Caco-2 (cell line): ENCODE results near the gene MTRF1. TPM values are rescaled to one million over a fixed set of nuclear protein-coding genes. Genes with fewer than 3 reads are reported as not detected.

Source experiments
- BruUV-seq: library from RNA; stranded (reverse); fragments of 400-500 nt; replicated peaks from 2 replicates; lab custom pipeline; 2021; lab: Mats Ljungman, UMichigan
- CTCF ChIA-PET: fragments of 300-600 bp; sonication (Branson Sonifier 250); formaldehyde crosslinking; loops from one replicate; lab custom pipeline; 2022; ENCODE audit warnings: antibody characterized with exemption; lab: Charles Lee
- POLR2A ChIA-PET: fragments of 300-600 bp; sonication (Branson Sonifier 250); formaldehyde crosslinking; loops from one replicate; lab custom pipeline; 2022; ENCODE audit warnings: antibody characterized with exemption; lab: Charles Lee
- DNase-seq, 2 experiments: peaks; one replicate each; pipeline versions ENCODE4 v3.0.0 to v3.0.0-alpha.2; 2020 to 2022
- H3K27me3 ChIP-seq: replicated peaks from 2 replicates; pipeline ENCODE4 v1.6.0; 2011; ENCODE audit warnings: low read length; ENCODE audit not compliant: control insufficient read depth, insufficient read depth
- H3K36me3 ChIP-seq: 2 replicates; pipeline ENCODE4 v1.5.1; 2011; ENCODE audit warnings: low read length; ENCODE audit not compliant: control insufficient read depth, insufficient read depth
- H3K4me1 ChIP-seq: fragments of 250-450 bp; sonication (Bioruptor Pico); 2 replicates; pipeline ENCODE4 v1.5.1; 2020; ENCODE audit warnings: mild to moderate bottlenecking
- H3K4me3 ChIP-seq: 2 replicates; pipeline ENCODE4 v1.5.1; 2011; ENCODE audit warnings: low read depth, mild to moderate bottlenecking, control low read depth, low read length
- H3K9me3 ChIP-seq: fragments of 250-450 bp; sonication (Bioruptor Pico); 2 replicates; pipeline ENCODE4 v1.5.1; 2020; ENCODE audit warnings: mild to moderate bottlenecking, moderate library complexity
- H3K27ac Mint-ChIP-seq: one replicate; pipeline ENCODE4 v1.8.0; 2022; ENCODE audit warnings: mixed read lengths; ENCODE audit not compliant: unreplicated experiment
- H3K27me3 Mint-ChIP-seq: one replicate; pipeline ENCODE4 v1.8.0; 2022; ENCODE audit warnings: mixed read lengths; ENCODE audit not compliant: insufficient read depth, unreplicated experiment
- H3K36me3 Mint-ChIP-seq: one replicate; pipeline ENCODE4 v1.8.0; 2022; ENCODE audit warnings: mild to moderate bottlenecking, mixed read lengths; ENCODE audit not compliant: insufficient read depth, unreplicated experiment
- H3K4me1 Mint-ChIP-seq: one replicate; pipeline ENCODE4 v1.8.0; 2022; ENCODE audit warnings: low read depth, mixed read lengths; ENCODE audit not compliant: unreplicated experiment
- H3K4me3 Mint-ChIP-seq: one replicate; pipeline ENCODE4 v1.8.0; 2022; ENCODE audit warnings: mild to moderate bottlenecking, moderate library complexity, mixed read lengths; ENCODE audit not compliant: unreplicated experiment
- H3K9me3 Mint-ChIP-seq: one replicate; pipeline ENCODE4 v1.8.0; 2022; ENCODE audit warnings: mixed read lengths; ENCODE audit not compliant: unreplicated experiment
- CTCF ChIP-seq, 2 experiments: fragments of 200-600 bp in 1 of 2; IDR thresholded peaks; 1 replicate in 1 of 2; 2 replicates in 1 of 2; pipeline versions ENCODE4 v1.5.1 to v1.8.0; 2011 to 2022; ENCODE audit warnings: antibody characterized with exemption in 1 of 2, control low read depth in 1 of 2, inconsistent platforms in 1 of 2, low read depth in 1 of 2, low read length in 1 of 2, mild to moderate bottlenecking in 1 of 2, moderate library complexity in 1 of 2; ENCODE audit not compliant: insufficient read depth in 1 of 2, severe bottlenecking in 1 of 2, unreplicated experiment in 1 of 2
- intact Hi-C: fragments of 100-400 bp; cut with micrococcal nuclease; formaldehyde crosslinking; loops from one replicate; pipeline ENCODE4 v1.10.0; 2022; ENCODE audit not compliant: unreplicated experiment
- total RNA-seq: library from RNA; stranded (reverse); gene quantifications from 2 replicates; pipeline ENCODE4 v1.2.3, GENCODE V29; 2022

The MTRF1 gene
- total RNA-seq, 1 experiment from 2014 or later: 24.7 TPM

DNA sequence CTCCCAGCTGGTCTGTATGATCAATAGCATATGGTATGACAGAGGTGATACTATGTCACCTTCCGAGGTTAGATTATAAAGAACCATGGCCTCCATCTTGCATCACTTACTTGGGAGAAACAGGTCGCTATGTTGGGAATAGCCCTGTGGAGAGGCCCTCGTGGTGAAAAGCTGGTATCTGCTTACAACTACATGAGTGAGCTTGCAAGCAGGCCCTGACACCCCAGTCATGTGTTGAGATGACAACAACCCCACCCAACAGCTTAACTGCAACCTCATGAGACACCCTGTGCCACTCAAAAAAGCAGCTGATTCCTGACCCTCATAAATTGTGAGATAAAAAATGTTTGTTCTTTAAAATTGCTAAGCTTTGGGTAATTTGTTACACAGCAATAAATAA, 18.8 kb downstream of the MTRF1 start:
- no peaks in the 10 kb centered on the region for H3K4me1 Mint-ChIP-seq
- CTCF ChIA-PET: no interaction called here
- intact Hi-C loops: no loop called here
- no peak overlapping the region for H3K4me3 Mint-ChIP-seq
- Histone ChIP-seq H3K27me3 (no peaks in the 10 kb centered on the region), H3K36me3 (no peaks in the 10 kb centered on the region; the same call in none of the 2 replicates), H3K4me1 (no peaks in the 10 kb centered on the region), H3K9me3 (no peaks in the 10 kb centered on the region), H3K4me3 (no peak overlapping the region)
- no peaks in the 10 kb centered on the region for H3K36me3 Mint-ChIP-seq
- no peak for DNase-seq
- H3K9me3 Mint-ChIP-seq: no peaks in the 10 kb centered on the region
- no peak for TF ChIP-seq CTCF (IDR thresholded peaks at IDR 0.05; ENCODE audit: insufficient read depth in 1 of 2, low read depth in 1 of 2, low read length in 1 of 2, severe bottlenecking in 1 of 2, unreplicated experiment in 1 of 2)
- H3K27ac Mint-ChIP-seq: no peak overlapping the region
- BruUV-seq: no TSS peak
- POLR2A ChIA-PET: no interaction called here
- no peaks in the 10 kb centered on the region for H3K27me3 Mint-ChIP-seq

- TF ChIP-seq CTCF (IDR thresholded peaks at IDR 0.05; ENCODE audit: insufficient read depth in 1 of 2, low read depth in 1 of 2, low read length in 1 of 2, severe bottlenecking in 1 of 2, unreplicated experiment in 1 of 2): no peak
- intact Hi-C loops: no loop called here
- POLR2A ChIA-PET: no interaction called here
- Mint-ChIP-seq H3K36me3 (no peaks in the 10 kb centered on the region), H3K9me3 (no peaks in the 10 kb centered on the region), H3K27me3 (no peaks in the 10 kb centered on the region), H3K27ac (no peak overlapping the region), H3K4me3 (no peak overlapping the region), H3K4me1 (no peaks in the 10 kb centered on the region)
- Histone ChIP-seq H3K36me3 (no peaks in the 10 kb centered on the region), H3K9me3 (no peaks in the 10 kb centered on the region), H3K4me3 (no peak overlapping the region), H3K27me3 (no peaks in the 10 kb centered on the region), H3K4me1 (no peaks in the 10 kb centered on the region)
- CTCF ChIA-PET: no interaction called here
- no peak for DNase-seq
- no TSS peak for BruUV-seq
Measured at GRCh38 chr13:41241626-41242025, 21.8 kb downstream of the MTRF1 start.

GRCh38 chr13:41236369-41236768, 27.0 kb downstream of the MTRF1 start:
- intact Hi-C loops: no loop called here

More at GRCh38 chr13:41236369-41236768, 27.0 kb downstream of the MTRF1 start:
- no peaks in the 10 kb centered on the region for H3K27me3 ChIP-seq
- no peaks in the 10 kb centered on the region for H3K4me1 ChIP-seq
- Mint-ChIP-seq H3K9me3 (no peaks in the 10 kb centered on the region), H3K27me3 (no peaks in the 10 kb centered on the region), H3K4me3 (no peak overlapping the region), H3K36me3 (peaks cover 5% of the 10 kb centered on the region), H3K4me1 (peaks cover under 1% of the 10 kb centered on the region), H3K27ac (no peak overlapping the region)
- ChIA-PET CTCF (no interaction called here), POLR2A (no interaction called here)
- BruUV-seq: no TSS peak
- H3K36me3 ChIP-seq: no peaks in the 10 kb centered on the region
- no peak overlapping the region for H3K4me3 ChIP-seq
- no peak for DNase-seq
- no peaks in the 10 kb centered on the region for H3K9me3 ChIP-seq
- no peak for TF ChIP-seq CTCF (IDR thresholded peaks at IDR 0.05; ENCODE audit: insufficient read depth in 1 of 2, low read depth in 1 of 2, low read length in 1 of 2, severe bottlenecking in 1 of 2, unreplicated experiment in 1 of 2)
